Measurements from ENCODE around the gene HSPBP1. TPM values are rescaled to one million over a fixed set of nuclear protein-coding genes. Genes with fewer than 3 reads are reported as not detected.

Gene HSPBP1
- total RNA-seq, 5 donors from 2014 or later (not counting 1 experiment from before 2014, with no cell fraction given), result 16.8 to 27.6 (median 24.7) TPM

GRCh38 chr19:55306712-55307111 lies 26.8 kb upstream of the HSPBP1 start:
- H3K36me3 Mint-ChIP-seq, result no peaks in the 10 kb centered on the region
- peaks cover 4 to 9% (median 6%) of the 10 kb centered on the region in 3 donors for H3K4me1 Mint-ChIP-seq
- H3K27me3 ChIP-seq (replicated peaks in 1 of 2; ENCODE audit: control insufficient read depth in 2 of 2, extremely low read depth in 1 of 2, insufficient read depth in 2 of 2, low read length in 1 of 2), result no peaks in the 10 kb centered on the region
- no peak overlapping the region for H3K4me3 Mint-ChIP-seq
- ChIA-PET POLR2A (no interaction called here), CTCF (interaction anchor here in 1 of 2 donors (0.7 kb wide), 1 partner anchor 147 kb away, joined by 3 read pairs; no protein-coding TSS in a partner anchor)
- H3K4me1 ChIP-seq (ENCODE audit: control insufficient read depth in 1 of 2, extremely low read depth in 1 of 2, insufficient read depth in 2 of 2, low read length in 2 of 2), result peaks cover 0 to 11% of the 10 kb centered on the region in 2 experiments
- H3K27ac Mint-ChIP-seq, result no peak overlapping the region
- H3K27me3 Mint-ChIP-seq, result no peaks in the 10 kb centered on the region
- WGBS (ENCODE audit: insufficient coverage), result no CpG with 5 or more reads among the region's 3 CpGs
- H3K9me3 Mint-ChIP-seq, result no peaks in the 10 kb centered on the region
- H3K4me3 ChIP-seq (ENCODE audit: control insufficient read depth in 1 of 2, extremely low read depth in 1 of 2, low read length in 1 of 2), result no peak overlapping the region
- no peaks in the 10 kb centered on the region for H3K9me3 ChIP-seq
- ATAC-seq (replicated peaks in 1 of 4) (no peak), DNase-seq (no peak)
- H3K27ac ChIP-seq (ENCODE audit: low read length), result no peak overlapping the region
- no peaks in the 10 kb centered on the region for H3K36me3 ChIP-seq (ENCODE audit: control insufficient read depth in 2 of 2, extremely low read depth in 1 of 2, insufficient read depth in 1 of 2, low read length in 1 of 2)

GRCh38 chr19:55305983-55306562 lies 26.2 kb upstream of the HSPBP1 start:
- Mint-ChIP-seq H3K9me3 (no peaks in the 10 kb centered on the region), H3K4me1 (peaks cover 10 to 13% (median 11%) of the 10 kb centered on the region in 3 donors), H3K27me3 (no peaks in the 10 kb centered on the region), H3K27ac (no peak overlapping the region), H3K36me3 (no peaks in the 10 kb centered on the region), H3K4me3 (no peak overlapping the region)
- Histone ChIP-seq H3K4me3 (ENCODE audit: control insufficient read depth in 1 of 2, extremely low read depth in 1 of 2, low read length in 1 of 2) (no peak overlapping the region), H3K36me3 (ENCODE audit: control insufficient read depth in 2 of 2, extremely low read depth in 1 of 2, insufficient read depth in 1 of 2, low read length in 1 of 2) (no peaks in the 10 kb centered on the region), H3K9me3 (no peaks in the 10 kb centered on the region), H3K27ac (ENCODE audit: low read length) (no peak overlapping the region), H3K4me1 (ENCODE audit: control insufficient read depth in 1 of 2, extremely low read depth in 1 of 2, insufficient read depth in 2 of 2, low read length in 2 of 2) (peaks cover 0 to 17% of the 10 kb centered on the region in 2 experiments), H3K27me3 (replicated peaks in 1 of 2; ENCODE audit: control insufficient read depth in 2 of 2, extremely low read depth in 1 of 2, insufficient read depth in 2 of 2, low read length in 1 of 2) (peaks cover 0 to 6% of the 10 kb centered on the region in 2 experiments)
- POLR2A ChIA-PET, result no interaction called here
- ATAC-seq (replicated peaks in 1 of 4), result no peak
- WGBS (ENCODE audit: insufficient coverage), result 84% methylated on average over 11 of the region's 17 CpGs
- CTCF ChIA-PET, result no interaction called here
- DNase-seq, result no peak

GRCh38 chr19:55305491-55305890 lies 25.6 kb upstream of the HSPBP1 start:
- POLR2A ChIA-PET, result no interaction called here

GRCh38 chr19:55304980-55305379 lies 25.1 kb upstream of the HSPBP1 start:
- Mint-ChIP-seq H3K27me3 (no peaks in the 10 kb centered on the region), H3K4me3 (no peak overlapping the region), H3K36me3 (no peaks in the 10 kb centered on the region), H3K9me3 (no peaks in the 10 kb centered on the region), H3K4me1 (peaks cover 11 to 13% (median 11%) of the 10 kb centered on the region in 3 donors), H3K27ac (no peak overlapping the region)
- peaks cover 0 to 13% of the 10 kb centered on the region in 2 experiments for H3K27me3 ChIP-seq (replicated peaks in 1 of 2; ENCODE audit: control insufficient read depth in 2 of 2, extremely low read depth in 1 of 2, insufficient read depth in 2 of 2, low read length in 1 of 2)
- no peak overlapping the region for H3K27ac ChIP-seq (ENCODE audit: low read length)
- peaks cover 0 to 17% of the 10 kb centered on the region in 2 experiments for H3K4me1 ChIP-seq (ENCODE audit: control insufficient read depth in 1 of 2, extremely low read depth in 1 of 2, insufficient read depth in 2 of 2, low read length in 2 of 2)
- H3K9me3 ChIP-seq, result no peaks in the 10 kb centered on the region
- ATAC-seq (replicated peaks in 1 of 4) (no peak), DNase-seq (no peak)
- H3K4me3 ChIP-seq (ENCODE audit: control insufficient read depth in 1 of 2, extremely low read depth in 1 of 2, low read length in 1 of 2), result no peak overlapping the region
- CTCF ChIA-PET, result no interaction called here
- POLR2A ChIA-PET, result no interaction called here
- WGBS (ENCODE audit: insufficient coverage), result 81% methylated on average over 9 of the region's 14 CpGs
- no peaks in the 10 kb centered on the region for H3K36me3 ChIP-seq (ENCODE audit: control insufficient read depth in 2 of 2, extremely low read depth in 1 of 2, insufficient read depth in 1 of 2, low read length in 1 of 2)

More at GRCh38 chr19:55305491-55305890, 25.6 kb upstream of the HSPBP1 start:
- no peak overlapping the region for H3K4me3 Mint-ChIP-seq
- no peaks in the 10 kb centered on the region for H3K9me3 Mint-ChIP-seq
- CTCF ChIA-PET, result no interaction called here
- H3K36me3 Mint-ChIP-seq, result no peaks in the 10 kb centered on the region
- WGBS (ENCODE audit: insufficient coverage), result 73% methylated on average over 6 of the region's 9 CpGs
- H3K27me3 Mint-ChIP-seq, result no peaks in the 10 kb centered on the region
- H3K27me3 ChIP-seq (replicated peaks in 1 of 2; ENCODE audit: control insufficient read depth in 2 of 2, extremely low read depth in 1 of 2, insufficient read depth in 2 of 2, low read length in 1 of 2), result peaks cover 0 to 10% of the 10 kb centered on the region in 2 experiments
- ATAC-seq (replicated peaks in 1 of 4) (peak; percentile 51 to 78 (median 61)), DNase-seq (peak; percentile 18 to 71 (median 49))
- H3K4me1 Mint-ChIP-seq, result peaks cover 11 to 13% (median 11%) of the 10 kb centered on the region in 3 donors
- no peak overlapping the region for H3K27ac Mint-ChIP-seq
- H3K9me3 ChIP-seq, result no peaks in the 10 kb centered on the region
- H3K27ac ChIP-seq (ENCODE audit: low read length), result no peak overlapping the region
- H3K4me1 ChIP-seq (ENCODE audit: control insufficient read depth in 1 of 2, extremely low read depth in 1 of 2, insufficient read depth in 2 of 2, low read length in 2 of 2), result peaks cover 0 to 17% of the 10 kb centered on the region in 2 experiments
- no peak overlapping the region for H3K4me3 ChIP-seq (ENCODE audit: control insufficient read depth in 1 of 2, extremely low read depth in 1 of 2, low read length in 1 of 2)
- H3K36me3 ChIP-seq (ENCODE audit: control insufficient read depth in 2 of 2, extremely low read depth in 1 of 2, insufficient read depth in 1 of 2, low read length in 1 of 2), result no peaks in the 10 kb centered on the region

- ChIA-PET CTCF (no interaction called here), POLR2A (no interaction called here)
- no peaks in the 10 kb centered on the region for H3K36me3 ChIP-seq (ENCODE audit: control insufficient read depth in 2 of 2, extremely low read depth in 1 of 2, insufficient read depth in 1 of 2, low read length in 1 of 2)
- peaks cover 11 to 13% (median 11%) of the 10 kb centered on the region in 3 donors for H3K4me1 Mint-ChIP-seq
- no peaks in the 10 kb centered on the region for H3K27me3 Mint-ChIP-seq
- ATAC-seq (replicated peaks in 1 of 4), result no peak
- H3K4me3 ChIP-seq (ENCODE audit: control insufficient read depth in 1 of 2, extremely low read depth in 1 of 2, low read length in 1 of 2), result no peak overlapping the region
- WGBS (ENCODE audit: insufficient coverage), result 92% methylated on average over 29 of the region's 39 CpGs
- peaks cover 0 to 17% of the 10 kb centered on the region in 2 experiments for H3K27me3 ChIP-seq (replicated peaks in 1 of 2; ENCODE audit: control insufficient read depth in 2 of 2, extremely low read depth in 1 of 2, insufficient read depth in 2 of 2, low read length in 1 of 2)
- peaks cover 0 to 17% of the 10 kb centered on the region in 2 experiments for H3K4me1 ChIP-seq (ENCODE audit: control insufficient read depth in 1 of 2, extremely low read depth in 1 of 2, insufficient read depth in 2 of 2, low read length in 2 of 2)
- H3K27ac Mint-ChIP-seq, result no peak overlapping the region
- no peaks in the 10 kb centered on the region for H3K9me3 Mint-ChIP-seq
- H3K4me3 Mint-ChIP-seq, result no peak overlapping the region
- DNase-seq, result peak in 1 of 35 experiments; percentile 31
- no peaks in the 10 kb centered on the region for H3K36me3 Mint-ChIP-seq
- H3K27ac ChIP-seq (ENCODE audit: low read length), result no peak overlapping the region
- H3K9me3 ChIP-seq, result no peaks in the 10 kb centered on the region
These were observed 24.5 kb upstream of the HSPBP1 start for GRCh38 chr19:55304279-55304978.

- Mint-ChIP-seq H3K27me3 (no peaks in the 10 kb centered on the region), H3K4me1 (peaks cover 11 to 13% (median 11%) of the 10 kb centered on the region in 3 donors), H3K27ac (no peak overlapping the region), H3K9me3 (no peaks in the 10 kb centered on the region), H3K36me3 (no peaks in the 10 kb centered on the region), H3K4me3 (no peak overlapping the region)
- peaks cover 0 to 17% of the 10 kb centered on the region in 2 experiments for H3K27me3 ChIP-seq (replicated peaks in 1 of 2; ENCODE audit: control insufficient read depth in 2 of 2, extremely low read depth in 1 of 2, insufficient read depth in 2 of 2, low read length in 1 of 2)
- no peak overlapping the region for H3K4me3 ChIP-seq (ENCODE audit: control insufficient read depth in 1 of 2, extremely low read depth in 1 of 2, low read length in 1 of 2)
- POLR2A ChIA-PET, result no interaction called here
- CTCF ChIA-PET, result no interaction called here
- H3K27ac ChIP-seq (ENCODE audit: low read length), result no peak overlapping the region
- DNase-seq (no peak), ATAC-seq (replicated peaks in 1 of 4) (no peak)
- peaks cover 0 to 17% of the 10 kb centered on the region in 2 experiments for H3K4me1 ChIP-seq (ENCODE audit: control insufficient read depth in 1 of 2, extremely low read depth in 1 of 2, insufficient read depth in 2 of 2, low read length in 2 of 2)
- 81% methylated on average over 3 of the region's 11 CpGs for WGBS (ENCODE audit: insufficient coverage)
- H3K36me3 ChIP-seq (ENCODE audit: control insufficient read depth in 2 of 2, extremely low read depth in 1 of 2, insufficient read depth in 1 of 2, low read length in 1 of 2), result no peaks in the 10 kb centered on the region
- no peaks in the 10 kb centered on the region for H3K9me3 ChIP-seq
These were observed 23.6 kb upstream of the HSPBP1 start for GRCh38 chr19:55303477-55303876.
